KOPT-K1 (cell line): ENCODE measurements around the gene NARS2.

Experiments
- H3K27ac ChIP-seq: fragments of 200-600 bp; sonication (generic); 2 replicates; pipeline ENCODE4 v1.5.1; 2016; ENCODE audit warnings: antibody characterized with exemption, mild to moderate bottlenecking, low read depth, low read length; ENCODE audit not compliant: poor library complexity, severe bottlenecking
- H3K36me3 ChIP-seq: fragments of 200-600 bp; sonication (generic); 2 replicates; pipeline ENCODE4 v1.5.1; 2017; ENCODE audit warnings: antibody characterized with exemption, mild to moderate bottlenecking, low read length, moderate library complexity; ENCODE audit not compliant: insufficient read depth
- H3K9me3 ChIP-seq: fragments of 200-600 bp; sonication (generic); 2 replicates; pipeline ENCODE4 v1.5.1; 2017; ENCODE audit warnings: antibody characterized with exemption, low read length, mild to moderate bottlenecking; ENCODE audit not compliant: insufficient read depth, poor library complexity, severe bottlenecking

Gene NARS2

DNA sequence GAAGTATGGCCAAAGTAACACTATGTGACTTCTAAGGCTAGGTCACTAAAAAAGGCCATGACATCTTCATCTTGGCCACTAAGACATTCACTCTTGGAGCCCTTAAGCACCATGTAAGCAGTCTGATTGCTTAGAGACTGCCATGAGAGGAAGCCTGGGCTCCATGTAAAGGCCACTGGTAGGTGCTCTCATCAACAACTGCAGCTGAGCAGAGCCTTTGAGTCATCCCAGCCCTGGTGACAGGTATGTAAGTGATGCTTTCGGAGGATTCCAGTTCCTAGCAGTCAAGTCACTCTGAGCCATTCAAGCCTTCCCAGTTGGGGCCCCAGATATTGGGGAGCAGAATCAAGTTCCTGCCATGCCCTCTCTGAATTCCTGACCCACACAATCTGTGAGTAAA is 183.2 kb downstream of the NARS2 start:
- peak overlapping the region; percentile 51 for H3K27ac ChIP-seq
- H3K36me3 ChIP-seq: peaks cover 26% of the 10 kb centered on the region
- peaks cover 3% of the 10 kb centered on the region for H3K9me3 ChIP-seq

DNA sequence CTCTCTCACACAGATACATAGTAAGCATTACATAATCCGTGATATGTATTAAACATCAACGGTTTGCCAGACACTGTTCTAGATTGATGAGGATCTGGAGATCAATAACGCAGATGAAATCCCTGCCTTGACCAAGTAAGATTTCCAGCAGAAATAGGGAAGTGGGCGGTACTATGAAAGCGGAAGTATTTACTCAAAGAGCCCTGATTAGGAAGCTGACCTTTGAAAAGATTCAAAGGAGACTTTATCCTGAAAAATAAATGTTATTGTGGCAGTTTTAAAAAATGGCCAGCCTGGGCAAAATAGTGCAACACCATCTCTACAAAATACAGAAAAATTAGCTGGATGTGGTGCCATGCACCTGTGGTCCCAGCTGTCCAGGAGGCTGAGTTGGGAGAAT is 183.9 kb downstream of the NARS2 start:
- Histone ChIP-seq H3K27ac (no peak overlapping the region), H3K9me3 (peaks cover 9% of the 10 kb centered on the region), H3K36me3 (peaks cover 32% of the 10 kb centered on the region)

DNA sequence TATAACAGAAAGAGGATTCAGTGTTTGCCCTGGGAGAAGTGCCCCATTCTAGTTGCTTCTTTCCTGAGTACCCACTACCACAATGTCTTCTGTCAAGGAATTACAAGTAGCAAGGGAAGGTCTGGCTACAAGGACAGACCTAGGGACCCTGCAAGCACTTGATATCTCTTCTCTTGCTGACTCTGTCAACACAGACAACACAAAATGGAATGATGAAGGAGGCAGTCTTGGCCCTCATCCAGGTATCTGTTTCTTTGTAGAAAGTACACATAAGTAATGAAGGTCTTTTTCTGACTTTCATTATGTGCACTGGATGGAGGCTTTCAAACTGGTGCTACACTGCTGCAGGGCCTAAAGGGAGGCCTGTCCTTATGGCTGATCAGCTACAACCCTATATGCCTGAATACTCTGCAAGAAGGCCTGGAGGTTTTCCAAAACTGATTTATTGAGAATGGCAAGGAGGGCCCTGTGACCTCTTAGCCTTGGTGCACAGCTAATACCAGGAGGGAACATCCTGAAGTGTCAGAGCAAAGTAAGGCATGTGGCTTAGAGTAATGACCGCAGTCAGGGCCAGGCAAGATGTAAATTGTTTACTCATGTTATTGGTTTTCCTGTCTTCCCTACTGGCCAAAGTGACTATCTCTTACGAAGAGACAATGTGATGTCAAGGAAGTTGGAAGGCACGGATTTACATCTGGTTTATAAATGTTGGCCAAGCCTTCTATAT is 188.3 kb downstream of the NARS2 start:
- Histone ChIP-seq H3K36me3 (peaks cover 55% of the 10 kb centered on the region), H3K27ac (no peak overlapping the region), H3K9me3 (peaks cover 33% of the 10 kb centered on the region)
